Nucleus accumbens (tissue), 56 donors: ENCODE results near the gene PCSK6.

Source experiments
- DNase-seq, 56 donors: peaks; one replicate each; lab custom pipeline; 2025; lab: John Stamatoyannopoulos, UW

PCSK6 gene

GRCh38 chr15:101489599-101490407 is at the start of gene PCSK6:
PCSK6 (minus strand) TSS chr15:101489707; CDS start chr15:101489670, 37 bp downstream.
- peak in 11 of 56 donors; percentile 17 to 69 (median 40) for DNase-seq

- DNase-seq: no peak
Measured at GRCh38 chr15:101538996-101539395, 49.5 kb upstream of the PCSK6 start.

- DNase-seq: no peak
Measured at GRCh38 chr15:101538177-101538576, 48.7 kb upstream of the PCSK6 start.

- no peak for DNase-seq
Measured at GRCh38 chr15:101537483-101538080, 48.1 kb upstream of the PCSK6 start.

- DNase-seq: no peak
Measured at GRCh38 chr15:101536875-101537405, 47.4 kb upstream of the PCSK6 start.

- DNase-seq: no peak
Measured at GRCh38 chr15:101536166-101536874, 46.8 kb upstream of the PCSK6 start.

- DNase-seq: no peak
Measured at GRCh38 chr15:101535170-101535902, 45.8 kb upstream of the PCSK6 start.

GRCh38 chr15:101534376-101534970 is 45.0 kb upstream of the PCSK6 start:
- DNase-seq: no peak

GRCh38 chr15:101533371-101534140 is 44.0 kb upstream of the PCSK6 start:
- DNase-seq: no peak

- DNase-seq: no peak
Measured at GRCh38 chr15:101532865-101533264, 43.4 kb upstream of the PCSK6 start.

GRCh38 chr15:101531170-101531569 is 41.7 kb upstream of the PCSK6 start:
- no peak for DNase-seq

- no peak for DNase-seq
Measured at GRCh38 chr15:101530224-101530958, 40.9 kb upstream of the PCSK6 start.

GRCh38 chr15:101528917-101529299 is 39.4 kb upstream of the PCSK6 start:
- DNase-seq: no peak

GRCh38 chr15:101528108-101528916 is 38.8 kb upstream of the PCSK6 start:
- DNase-seq: peak in 3 of 56 donors; percentile 11 to 44 (median 14)

GRCh38 chr15:101526890-101527289 is 37.4 kb upstream of the PCSK6 start:
- DNase-seq: no peak

- no peak for DNase-seq
Measured at GRCh38 chr15:101526442-101526841, 36.9 kb upstream of the PCSK6 start.

- DNase-seq: no peak
Measured at GRCh38 chr15:101526021-101526420, 36.5 kb upstream of the PCSK6 start.
